H1 (cell line): Measurements from ENCODE around the gene NLGN4X. TPM values are rescaled to one million over a fixed set of nuclear protein-coding genes. Genes with fewer than 3 reads are reported as not detected.

ENCODE experiments used
- CTCF ChIA-PET: fragments of 300-600 bp; sonication (Branson Sonifier 250); formaldehyde crosslinking; loops from one replicate; lab custom pipeline; 2021; ENCODE audit not compliant: partially characterized antibody; lab: Charles Lee
- POLR2A ChIA-PET: fragments of 300-600 bp; sonication (Branson Sonifier 250); formaldehyde crosslinking; loops from one replicate; lab custom pipeline; 2021; ENCODE audit warnings: inconsistent platforms; ENCODE audit not compliant: partially characterized antibody; lab: Charles Lee
- DNase-seq, 2 experiments: peaks; one replicate each; pipeline versions ENCODE4 v3.0.0 to v3.0.0-alpha.2; 2010 to 2022; ENCODE audit warnings: low spot score in 2 of 2, low read depth in 1 of 2, mixed read lengths in 1 of 2
- FAIRE-seq: peaks from 2 replicates; lab custom pipeline; 2011; peaks lifted over from hg19 to GRCh38; lab: Jason Lieb, UNC
- H2AFZ ChIP-seq: 2 replicates; pipeline ENCODE4 v1.8.1; 2012; ENCODE audit warnings: low read length, inconsistent platforms
- H2AK5ac ChIP-seq: 2 replicates; pipeline ENCODE4 v1.6.1; 2013; ENCODE audit warnings: low read depth, low read length
- H2BK120ac ChIP-seq: replicated peaks from 2 replicates; pipeline ENCODE3; 2013; ENCODE audit warnings: low read depth, low read length, inconsistent platforms
- H2BK12ac ChIP-seq: 2 replicates; pipeline ENCODE4 v1.6.1; 2013; ENCODE audit warnings: low read depth, low read length
- H2BK15ac ChIP-seq: 2 replicates; pipeline ENCODE4 v1.6.1; 2013; ENCODE audit warnings: low read length
- H2BK20ac ChIP-seq: 2 replicates; pipeline ENCODE4 v1.6.1; 2013; ENCODE audit warnings: low read length
- H2BK5ac ChIP-seq: 2 replicates; pipeline ENCODE4 v1.6.1; 2013; ENCODE audit warnings: low read depth, low read length
- H3K14ac ChIP-seq: 2 replicates; pipeline ENCODE4 v1.6.1; 2013; ENCODE audit warnings: inconsistent platforms; ENCODE audit not compliant: insufficient read length
- H3K18ac ChIP-seq: 2 replicates; pipeline ENCODE4 v1.6.1; 2013; ENCODE audit warnings: low read length; ENCODE audit errors: extremely low read depth
- H3K23ac ChIP-seq: 2 replicates; pipeline ENCODE4 v1.6.1; 2013; ENCODE audit warnings: inconsistent platforms; ENCODE audit not compliant: insufficient read length
- H3K23me2 ChIP-seq: 2 replicates; pipeline ENCODE4 v1.6.1; 2013; ENCODE audit warnings: low read depth, low read length
- H3K27ac ChIP-seq: 2 replicates; pipeline ENCODE4 v1.6.1; 2011; ENCODE audit warnings: low read depth, low read length, inconsistent platforms
- H3K27me3 ChIP-seq, 4 experiments: replicated peaks in 1 of 4; 1 replicate in 1 of 4; 2 replicates in 3 of 4; pipeline versions ENCODE4 v1.6.1 to v1.8.1; 2011 to 2013; ENCODE audit warnings: low read length in 3 of 4, mild to moderate bottlenecking in 3 of 4, inconsistent platforms in 2 of 4, mixed read lengths in 2 of 4, moderate library complexity in 1 of 4; ENCODE audit not compliant: control insufficient read depth in 3 of 4, insufficient read depth in 3 of 4; ENCODE audit errors: extremely low read depth in 1 of 4
- H3K36me3 ChIP-seq, 4 experiments: 2 replicates each; pipeline versions ENCODE4 v1.6.1 to v1.8.1; 2011 to 2013; ENCODE audit warnings: mild to moderate bottlenecking in 4 of 4, low read length in 3 of 4, moderate library complexity in 2 of 4, control low read depth in 1 of 4, inconsistent platforms in 1 of 4; ENCODE audit not compliant: insufficient read depth in 4 of 4, control insufficient read depth in 2 of 4
- H3K4ac ChIP-seq: replicated peaks from 2 replicates; pipeline ENCODE3; 2013; ENCODE audit warnings: low read length, low read depth, mixed read lengths, inconsistent platforms; ENCODE audit not compliant: insufficient read length
- H3K4me1 ChIP-seq, 4 experiments: replicated peaks in 1 of 4; 1 replicate in 1 of 4; 2 replicates in 3 of 4; pipeline versions ENCODE4 v1.6.1 to v1.8.1; 2011 to 2013; ENCODE audit warnings: low read length in 3 of 4, inconsistent platforms in 2 of 4, mixed read lengths in 1 of 4; ENCODE audit not compliant: insufficient read depth in 4 of 4, control insufficient read depth in 3 of 4
- H3K4me2 ChIP-seq, 2 experiments: 2 replicates each; pipeline versions ENCODE4 v1.6.1 to v1.8.1; 2011 to 2013; ENCODE audit warnings: low read depth in 2 of 2, low read length in 2 of 2, control low read depth in 1 of 2, inconsistent platforms in 1 of 2, mild to moderate bottlenecking in 1 of 2; ENCODE audit not compliant: insufficient read depth in 1 of 2
- H3K4me3 ChIP-seq, 4 experiments: fragments of 200-600, 300-600 bp in 1 of 4; sonication (generic), shearing (Covaris generic), sonication (Bioruptor Twin) in 1 of 4; 2 replicates each; pipeline versions ENCODE4 v1.5.1 to v1.8.1; 2011 to 2016; ENCODE audit warnings: low read length in 4 of 4, low read depth in 3 of 4, control low read depth in 2 of 4, inconsistent platforms in 2 of 4, mild to moderate bottlenecking in 2 of 4, mixed read lengths in 1 of 4, moderate library complexity in 1 of 4; ENCODE audit not compliant: insufficient read depth in 2 of 4; ENCODE audit errors: extremely low read depth in 1 of 4
- H3K56ac ChIP-seq: replicated peaks from 2 replicates; pipeline ENCODE3; 2013; ENCODE audit warnings: low read depth, mild to moderate bottlenecking, mixed read lengths, low read length, inconsistent platforms; ENCODE audit not compliant: insufficient read length
- H3K79me1 ChIP-seq: 2 replicates; pipeline ENCODE4 v1.6.1; 2013; ENCODE audit warnings: low read depth, low read length, control low read depth
- H3K79me2 ChIP-seq, 2 experiments: 2 replicates each; pipeline versions ENCODE4 v1.6.1 to v1.8.1; 2012 to 2013; ENCODE audit warnings: low read length in 2 of 2, mild to moderate bottlenecking in 2 of 2, inconsistent platforms in 1 of 2; ENCODE audit not compliant: insufficient read depth in 2 of 2, control insufficient read depth in 1 of 2
- H3K9ac ChIP-seq, 4 experiments: replicated peaks in 1 of 4; 1 replicate in 1 of 4; 2 replicates in 3 of 4; pipeline versions ENCODE4 v1.6.1 to v1.8.1; 2011 to 2013; ENCODE audit warnings: low read depth in 3 of 4, low read length in 3 of 4, control low read depth in 2 of 4, mild to moderate bottlenecking in 2 of 4, moderate library complexity in 2 of 4, inconsistent platforms in 1 of 4; ENCODE audit errors: extremely low read depth in 1 of 4
- H3K9me3 ChIP-seq, 2 experiments: 2 replicates each; pipeline versions ENCODE4 v1.6.1 to v1.8.1; 2012 to 2013; ENCODE audit warnings: mild to moderate bottlenecking in 2 of 2, moderate library complexity in 2 of 2, control low read depth in 1 of 2, inconsistent platforms in 1 of 2, low read depth in 1 of 2, low read length in 1 of 2, mixed read lengths in 1 of 2; ENCODE audit not compliant: insufficient read depth in 2 of 2
- H4K20me1 ChIP-seq, 2 experiments: replicated peaks in 1 of 2; 2 replicates each; pipeline versions ENCODE3 to v1.8.1; 2011 to 2013; ENCODE audit warnings: inconsistent platforms in 2 of 2, low read length in 2 of 2, mild to moderate bottlenecking in 1 of 2; ENCODE audit not compliant: insufficient read depth in 2 of 2, control insufficient read depth in 1 of 2
- H4K5ac ChIP-seq: 2 replicates; pipeline ENCODE4 v1.6.1; 2013; ENCODE audit warnings: low read length, low read depth, mixed read lengths, inconsistent platforms; ENCODE audit not compliant: insufficient read length
- H4K8ac ChIP-seq: 2 replicates; pipeline ENCODE4 v1.8.0; 2013; ENCODE audit warnings: mild to moderate bottlenecking, moderate library complexity, low read length, inconsistent platforms; ENCODE audit not compliant: insufficient read depth; ENCODE audit errors: extremely low read depth
- H4K91ac ChIP-seq: replicated peaks from 2 replicates; pipeline ENCODE3; 2013; ENCODE audit warnings: low read length, mixed read lengths, inconsistent platforms; ENCODE audit not compliant: insufficient read length
- CREB1 ChIP-seq: IDR thresholded peaks from 2 replicates; pipeline ENCODE4 v1.6.1; 2012; ENCODE audit warnings: inconsistent platforms
- EP300 ChIP-seq, 2 experiments: IDR thresholded peaks; 1 replicate in 1 of 2; 2 replicates in 1 of 2; pipeline ENCODE4 v1.6.1; 2011 to 2012; ENCODE audit warnings: low read depth in 2 of 2, low read length in 2 of 2, mild to moderate bottlenecking in 2 of 2, borderline replicate concordance in 1 of 2, inconsistent platforms in 1 of 2, moderate library complexity in 1 of 2
- EZH2 ChIP-seq: fragments of 200-600 bp; sonication (generic); IDR thresholded peaks from 2 replicates; pipeline ENCODE4 v1.7.1; 2012; ENCODE audit warnings: low read depth, mild to moderate bottlenecking, moderate library complexity, low read length, inconsistent platforms; ENCODE audit not compliant: severe bottlenecking
- JUND ChIP-seq: IDR thresholded peaks from 2 replicates; pipeline ENCODE4 v1.6.1; 2011; ENCODE audit warnings: mild to moderate bottlenecking, improper control_type of control experiment, low read length
- POLR2AphosphoS5 ChIP-seq: IDR thresholded peaks from 2 replicates; pipeline ENCODE4 v1.6.1; 2011; ENCODE audit warnings: low read depth, low read length
- RAD21 ChIP-seq, 2 experiments: IDR thresholded peaks in 1 of 2; conservative IDR thresholded peaks in 1 of 2; 2 replicates each; pipeline ENCODE4 v1.6.1; 2011; ENCODE audit warnings: low read depth in 2 of 2, low read length in 2 of 2, improper control_type of control experiment in 1 of 2, inconsistent platforms in 1 of 2, mild to moderate bottlenecking in 1 of 2, moderate library complexity in 1 of 2
- RBBP5 ChIP-seq: IDR thresholded peaks from 2 replicates; pipeline ENCODE4 v1.7.1; 2012; ENCODE audit warnings: low read depth, mild to moderate bottlenecking, inconsistent platforms, low read length, moderate library complexity, borderline replicate concordance
- RFX5 ChIP-seq: IDR thresholded peaks from 2 replicates; pipeline ENCODE4 v1.6.1; 2011; ENCODE audit warnings: low read depth, low read length, improper control_type of control experiment, borderline replicate concordance
- SP4 ChIP-seq: IDR thresholded peaks from 2 replicates; pipeline ENCODE4 v1.6.1; 2012; ENCODE audit warnings: low read length, inconsistent platforms
- SRF ChIP-seq: IDR thresholded peaks from 2 replicates; pipeline ENCODE4 v1.6.1; 2011; ENCODE audit warnings: mild to moderate bottlenecking, low read depth, low read length, moderate library complexity
- TAF7 ChIP-seq: optimal IDR thresholded peaks from 2 replicates; pipeline ENCODE3; 2011; ENCODE audit warnings: low read depth, mild to moderate bottlenecking, inconsistent platforms, low read length, moderate library complexity, borderline replicate concordance
- YY1 ChIP-seq: IDR thresholded peaks from 2 replicates; pipeline ENCODE4 v1.6.1; 2011; ENCODE audit warnings: low read depth, mild to moderate bottlenecking, low read length
- ZNF274 ChIP-seq: IDR thresholded peaks from 2 replicates; pipeline ENCODE4 v1.7.0; 2012; ENCODE audit warnings: low read length, borderline replicate concordance; ENCODE audit errors: extremely low read depth
- WGBS, 2 experiments: shearing (Covaris generic) in 1 of 2; methylation state at CpG; one replicate each; pipeline versions ENCODE4 v1.1.6 to v1.1.7; 2013 to 2015; ENCODE audit warnings: low lambda C conversion rate in 2 of 2, mixed read lengths in 2 of 2, inconsistent platforms in 1 of 2, low coverage in 1 of 2, missing lambda C conversion rate in 1 of 2; ENCODE audit not compliant: insufficient replicate concordance in 2 of 2, insufficient coverage in 1 of 2, insufficient read length in 1 of 2; ENCODE audit errors: extremely low coverage in 1 of 2, missing lambda C conversion rate in 1 of 2; 5-methylcytosine and 5-hydroxymethylcytosine counted together
- polyA plus RNA-seq, 7 experiments: library from polyadenylated mRNA; depleted of rRNA in 3 of 7; stranded (reverse) in 5 of 7; unstranded in 2 of 7; fragments of >200 nt in 5 of 7; fragments of 200-250 nt in 2 of 7; gene quantifications; 1 replicate in 5 of 7; 2 replicates in 1 of 7; 4 replicates in 1 of 7; pipeline versions ENCODE4 v1.2.1 to v1.2.3, GENCODE V29; 2011 to 2013; ENCODE audit warnings: missing spikeins in 2 of 7, mixed read lengths in 2 of 7
- total RNA-seq: library from RNA; stranded (reverse); fragmentation: NEBNext Ultra II Directional; extraction: Animal tissue kit (Norgen Biotek cat#: 25700); gene quantifications from 2 replicates; pipeline ENCODE4 v1.2.1, GENCODE V29; 2021
- TF ChIP-seq, protein P1 (sequence below): IDR thresholded peaks from 2 replicates; pipeline ENCODE4 v1.6.1; 2012; ENCODE audit warnings: inconsistent platforms

The NLGN4X gene
- total and polyA plus RNA-seq, 2 of the 8 experiments (the other 6 are each of a cell fraction or from before 2014, with no cell fraction given), result 104 to 124 TPM

DNA sequence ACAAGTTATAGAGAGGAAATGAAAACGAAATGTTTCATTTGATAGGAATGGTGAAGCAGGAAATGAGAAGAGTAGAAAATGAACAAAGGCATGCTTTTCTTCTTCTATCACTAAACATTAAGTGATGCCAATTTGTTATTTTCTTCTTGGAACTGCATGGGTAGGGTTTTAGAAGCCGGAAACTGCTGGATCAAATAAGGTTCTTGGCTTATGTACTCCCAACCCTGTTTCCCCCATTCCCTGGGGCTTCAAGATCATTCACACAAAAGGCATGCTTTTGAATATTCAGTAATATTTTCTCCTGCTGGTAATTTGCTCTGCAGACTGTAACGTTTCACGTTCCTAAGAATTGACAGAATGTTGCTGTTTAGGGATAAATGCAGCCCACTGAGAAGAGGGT lies 224.1 kb downstream of the NLGN4X start:
- Histone ChIP-seq H2BK20ac (no peak overlapping the region), H3K27me3 (no peaks in the 10 kb centered on the region), H3K4me1 (peaks cover 0 to 7% (median 2%) of the 10 kb centered on the region in 4 experiments; a peak in 3 of 7 replicates), H3K4me3 (no peak overlapping the region), H2BK120ac (no peak overlapping the region), H3K4ac (no peak overlapping the region), H3K36me3 (no peaks in the 10 kb centered on the region), H3K9me3 (no peaks in the 10 kb centered on the region), H3K9ac (no peak overlapping the region), H2AFZ (no peak overlapping the region), H4K5ac (no peak overlapping the region), H2BK5ac (no peak overlapping the region), H4K20me1 (peaks cover 0 to 1% of the 10 kb centered on the region in 2 experiments), H3K79me1 (no peaks in the 10 kb centered on the region), H3K27ac (no peak overlapping the region), H3K14ac (no peak overlapping the region), H2BK12ac (no peak overlapping the region), H3K18ac (no peak overlapping the region), H3K23me2 (no peaks in the 10 kb centered on the region), H2AK5ac (no peak overlapping the region), H3K23ac (no peak overlapping the region), H2BK15ac (no peak overlapping the region), H4K8ac (no peak overlapping the region), H3K79me2 (peaks cover 0 to 63% of the 10 kb centered on the region in 2 experiments; a peak in 2 of 4 replicates), H3K56ac (no peak overlapping the region), H4K91ac (no peak overlapping the region), H3K4me2 (no peak overlapping the region)
- POLR2A ChIA-PET, result no interaction called here
- DNase-seq (no peak), FAIRE-seq (no peak)
- 81% methylated on average over 4 of the region's 4 CpGs; no CpG with 5 or more reads in 1 of the 2 experiments for WGBS, 2 experiments
- CTCF ChIA-PET, result no interaction called here
- TF ChIP-seq ZNF274 (no peak), SP4 (no peak), POLR2AphosphoS5 (no peak), SRF (no peak), RFX5 (no peak), EZH2 (no peak), EP300 (IDR thresholded peaks at IDR 0.05; ENCODE audit: borderline replicate concordance in 1 of 2, low read depth in 2 of 2, low read length in 2 of 2) (no peak), RBBP5 (no peak), TAF7 (no peak), RAD21 (IDR thresholded peaks at IDR 0.05 in 1 of 2, conservative IDR thresholded peaks at IDR 0.05 in 1 of 2; ENCODE audit: low read depth in 2 of 2, low read length in 2 of 2) (no peak), CREB1 (no peak), YY1 (no peak), JUND (no peak)
- TF ChIP-seq, protein P1, sequence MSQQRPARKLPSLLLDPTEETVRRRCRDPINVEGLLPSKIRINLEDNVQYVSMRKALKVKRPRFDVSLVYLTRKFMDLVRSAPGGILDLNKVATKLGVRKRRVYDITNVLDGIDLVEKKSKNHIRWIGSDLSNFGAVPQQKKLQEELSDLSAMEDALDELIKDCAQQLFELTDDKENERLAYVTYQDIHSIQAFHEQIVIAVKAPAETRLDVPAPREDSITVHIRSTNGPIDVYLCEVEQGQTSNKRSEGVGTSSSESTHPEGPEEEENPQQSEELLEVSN, result no peak
